K562 (cell line): ENCODE measurements around the gene KIF26A. TPM values are rescaled to one million over a fixed set of nuclear protein-coding genes. Genes with fewer than 3 reads are reported as not detected.

Experiments used
- CBX3 ChIP-seq, 2 experiments: IDR thresholded peaks; 1 replicate in 1 of 2; 2 replicates in 1 of 2; pipeline ENCODE4 v1.6.1; 2012; ENCODE audit warnings: inconsistent platforms in 2 of 2, low read length in 2 of 2, borderline replicate concordance in 1 of 2, control low read depth in 1 of 2
- GABPA ChIP-seq: fragments of 200-800 bp; sonication (Bioruptor generic); conservative IDR thresholded peaks from 2 replicates; pipeline ENCODE4 v1.6.1; 2016; ENCODE audit warnings: low read depth, missing genetic modification characterization, missing compliant biosample characterization
- MGA ChIP-seq: fragments of 450-650 bp; IDR thresholded peaks from 2 replicates; pipeline ENCODE4 v1.6.1; 2016; ENCODE audit warnings: mild to moderate bottlenecking, moderate library complexity
- NKRF ChIP-seq: fragments of 450-650 bp; IDR thresholded peaks from 2 replicates; pipeline ENCODE4 v1.6.1; 2016; ENCODE audit warnings: borderline replicate concordance
- RBM15 ChIP-seq: fragments of 200-400 bp; formaldehyde crosslinking; IDR thresholded peaks from 2 replicates; pipeline ENCODE4 v1.6.1; 2018; ENCODE audit warnings: mild to moderate bottlenecking, low read length, moderate library complexity; ENCODE audit not compliant: insufficient read depth
- SRSF7 ChIP-seq: fragments of 200-400 bp; formaldehyde crosslinking; optimal IDR thresholded peaks from 2 replicates; pipeline ENCODE3; 2017; ENCODE audit warnings: mild to moderate bottlenecking, low read depth, low read length
- ZNF165 ChIP-seq: fragments of 250-450 bp; sonication (Bioruptor Pico); IDR thresholded peaks from 2 replicates; pipeline ENCODE4 v1.4.0; 2020; ENCODE audit warnings: borderline replicate concordance
- ZNF445 ChIP-seq: fragments of 250-450 bp; sonication (Bioruptor Pico); IDR thresholded peaks from 2 replicates; pipeline ENCODE4 v1.4.0; 2020; ENCODE audit warnings: low read depth, mild to moderate bottlenecking, moderate library complexity
- polyA plus RNA-seq, 8 experiments: library from polyadenylated mRNA; depleted of rRNA in 4 of 8; stranded (reverse) in 5 of 8; unstranded in 3 of 8; fragments of >200 nt; fragmentation: Nextera tagmentation in 2 of 8; fragmentation: Illumina TruSeq in 1 of 8; extraction: Ambion mirVana in 2 of 8; extraction: Trizol in 1 of 8; gene quantifications; 2 replicates each; pipeline versions ENCODE4 v1.2.1 to v1.2.3, GENCODE V29; 2011 to 2014; ENCODE audit warnings: inconsistent platforms in 1 of 8, missing spikeins in 1 of 8
- total RNA-seq, 7 experiments: library from RNA; depleted of rRNA in 6 of 7; stranded (reverse); fragments of >200 nt in 6 of 7; fragmentation: Illumina TruSeq in 2 of 7; extraction: Trizol in 2 of 7; gene quantifications; 2 replicates each; pipeline versions ENCODE4 v1.2.1 to v1.2.3, GENCODE V29; 2011 to 2021; ENCODE audit warnings: low replicate concordance in 1 of 7

The KIF26A gene
- total and polyA plus RNA-seq, 9 of the 15 experiments (the other 6 are each of a cell fraction or from before 2014, with no cell fraction given) = 0.04 TPM; not detected in 8

- no peak for TF ChIP-seq MGA
- no peak for TF ChIP-seq RBM15
- TF ChIP-seq NKRF = no peak
- no peak for TF ChIP-seq GABPA (tag)
- TF ChIP-seq CBX3 (IDR thresholded peaks at IDR 0.05; ENCODE audit: borderline replicate concordance in 1 of 2, low read length in 2 of 2) = no peak
- no peak for TF ChIP-seq SRSF7
- no peak for TF ChIP-seq ZNF165
- TF ChIP-seq ZNF445 (CRISPR knock-in tag) = no peak
These were observed 34.0 kb downstream of the KIF26A start (continued) for GRCh38 chr14:104172349-104172748.
